NCI-H146 treated with DMSO at 0.1 percent for 48 hours (cell line): ENCODE measurements around the gene ZNF410.
"Not testable (repeated sequence)": the region's sequence is repeated elsewhere in the genome, so short reads cannot be mapped to it uniquely, and the experiment has no call there.

Source experiments
- DNase-seq: peaks from one replicate; lab custom pipeline; 2025; ENCODE audit not compliant: unreplicated experiment; lab: John Stamatoyannopoulos, UW

ZNF410 gene

GRCh38 chr14:73884438-73885190, 2.0 kb upstream of the ZNF410 start:
- DNase-seq, result no peak

- no peak for DNase-seq
Observed at GRCh38 chr14:73887318-73887616, 608 bp downstream of the ZNF410 start.

GRCh38 chr14:73887694-73888459, 1.2 kb downstream of the ZNF410 start:
- DNase-seq, result no peak

DNA sequence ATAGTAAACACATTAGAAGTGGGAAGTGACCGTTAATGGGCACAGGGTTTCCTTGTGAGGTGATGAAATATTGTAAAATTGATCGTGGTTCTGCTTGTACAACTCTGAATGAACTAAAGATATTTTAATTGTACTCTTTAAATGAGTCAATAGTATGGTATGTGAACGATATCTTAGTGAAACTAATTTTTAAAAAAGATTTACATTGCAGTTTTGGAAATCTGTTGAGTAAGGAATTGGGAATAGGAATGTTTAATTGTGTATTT, 1.7 kb downstream of the ZNF410 start:
- DNase-seq, result no peak

DNA sequence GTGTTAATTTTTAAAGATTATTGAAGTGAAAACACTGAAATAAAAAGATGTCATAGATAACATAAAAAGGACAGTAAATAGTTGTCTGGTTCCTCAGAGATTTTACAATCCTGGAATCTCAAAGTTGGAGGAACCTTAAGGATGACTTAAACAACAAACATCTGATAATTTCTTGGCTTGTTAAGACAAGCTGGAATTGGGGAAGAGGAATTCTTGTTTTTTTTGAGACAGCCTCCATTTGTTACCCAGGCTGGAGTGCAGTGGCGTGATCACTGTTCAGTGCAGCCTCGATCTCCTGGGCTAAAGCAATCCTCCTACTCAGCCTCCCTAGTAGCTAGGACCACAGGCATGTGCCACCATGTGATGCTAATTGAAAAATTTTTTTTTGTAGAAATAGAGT, 2.3 kb downstream of the ZNF410 start:
- no peak for DNase-seq

- DNase-seq, result no peak
Observed at GRCh38 chr14:73889376-73889775, 2.7 kb downstream of the ZNF410 start.

DNA sequence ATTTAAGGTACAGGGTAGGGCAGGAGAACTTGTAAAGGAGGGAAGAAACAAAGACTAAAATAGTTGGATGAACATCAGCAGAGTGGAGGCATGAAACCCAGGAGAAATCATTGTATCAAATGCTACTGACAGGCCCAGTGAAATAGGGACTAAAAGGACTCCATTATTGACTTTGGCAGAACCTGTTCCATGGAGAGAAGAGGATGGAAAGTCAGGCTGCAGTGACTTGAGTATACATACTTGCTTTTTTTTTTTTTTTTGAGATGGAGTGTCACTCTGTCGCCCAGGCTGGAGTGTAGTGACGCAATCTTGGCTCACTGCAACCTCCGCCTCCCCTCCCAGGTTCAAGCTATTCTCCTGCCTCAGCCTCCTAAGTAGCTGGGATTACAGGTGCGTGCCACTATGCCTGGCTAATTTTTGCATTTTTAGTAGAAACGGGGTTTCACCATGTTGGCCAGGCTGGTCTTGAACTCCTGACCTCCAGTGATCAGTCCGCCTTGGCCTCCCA, 7.6 kb downstream of the ZNF410 start:
- DNase-seq, result not testable (repeated sequence)

DNA sequence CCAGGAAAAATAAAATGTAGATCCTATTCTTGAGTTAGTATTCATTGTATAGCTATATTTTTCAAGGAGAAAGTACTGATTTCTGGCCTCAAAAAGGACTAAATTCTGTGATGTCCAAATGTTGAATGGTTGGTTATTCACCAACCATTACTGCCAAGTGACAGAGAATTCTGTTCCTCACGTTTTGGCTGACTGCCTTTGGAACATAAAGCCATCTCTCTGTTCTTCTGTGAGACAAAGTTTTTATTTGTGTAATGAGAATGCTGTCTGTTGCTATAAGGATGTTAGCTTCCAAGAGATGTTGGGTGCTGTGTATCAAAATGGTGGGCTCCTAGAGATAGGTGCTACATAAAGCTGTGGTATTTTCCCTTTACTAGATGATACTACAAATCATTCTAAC, 9.3 kb downstream of the ZNF410 start:
- no peak for DNase-seq

GRCh38 chr14:73896521-73896920, 9.9 kb downstream of the ZNF410 start:
- no peak for DNase-seq

DNA sequence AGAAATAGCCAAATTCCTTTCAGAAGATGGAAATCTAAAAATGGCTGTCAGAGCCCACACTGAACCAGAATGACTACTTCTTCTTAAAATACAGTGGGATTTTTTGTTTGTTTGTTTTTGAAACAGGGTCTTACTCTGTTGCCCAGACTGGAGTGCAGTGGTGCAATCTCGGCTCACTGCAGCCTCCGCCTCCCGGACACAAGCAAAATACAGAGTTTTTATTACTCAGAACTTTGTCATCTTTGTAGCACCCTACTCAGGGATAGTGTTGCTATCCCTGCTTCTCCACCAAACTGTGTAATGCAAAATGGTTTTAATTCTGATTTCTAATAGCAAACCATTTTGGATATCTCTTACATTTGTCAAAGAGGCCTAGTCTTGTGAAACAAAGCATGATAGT, 16.4 kb downstream of the ZNF410 start:
- no peak for DNase-seq

- no peak for DNase-seq
Observed at GRCh38 chr14:73909681-73910080, 23.0 kb downstream of the ZNF410 start.

DNA sequence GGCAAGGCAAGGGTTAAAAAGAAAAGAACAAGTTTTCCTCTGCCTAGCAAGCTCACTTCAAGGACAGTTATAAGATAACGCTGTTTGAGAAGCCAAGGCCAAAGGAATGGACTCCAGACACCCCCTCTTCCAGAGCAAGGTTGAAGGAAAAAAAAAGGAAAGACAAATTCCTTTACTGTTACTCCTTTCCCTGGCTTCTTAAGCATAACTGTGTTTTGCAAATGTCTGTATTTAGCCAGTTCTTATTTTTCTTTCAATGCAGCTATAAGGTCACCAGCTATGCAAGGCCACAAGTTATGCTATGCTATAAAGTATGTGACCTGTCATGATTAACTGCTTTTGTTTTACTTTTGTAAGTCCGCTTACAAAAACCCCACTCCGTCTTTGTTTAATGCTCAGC, 26.6 kb downstream of the ZNF410 start:
- DNase-seq, result no peak

GRCh38 chr14:73916324-73916723, 29.7 kb downstream of the ZNF410 start:
- DNase-seq, result no peak

- not testable (repeated sequence) for DNase-seq
Observed at GRCh38 chr14:73919457-73919856, 32.8 kb downstream of the ZNF410 start.

GRCh38 chr14:73924337-73924736, 37.7 kb downstream of the ZNF410 start:
- no peak for DNase-seq

DNA sequence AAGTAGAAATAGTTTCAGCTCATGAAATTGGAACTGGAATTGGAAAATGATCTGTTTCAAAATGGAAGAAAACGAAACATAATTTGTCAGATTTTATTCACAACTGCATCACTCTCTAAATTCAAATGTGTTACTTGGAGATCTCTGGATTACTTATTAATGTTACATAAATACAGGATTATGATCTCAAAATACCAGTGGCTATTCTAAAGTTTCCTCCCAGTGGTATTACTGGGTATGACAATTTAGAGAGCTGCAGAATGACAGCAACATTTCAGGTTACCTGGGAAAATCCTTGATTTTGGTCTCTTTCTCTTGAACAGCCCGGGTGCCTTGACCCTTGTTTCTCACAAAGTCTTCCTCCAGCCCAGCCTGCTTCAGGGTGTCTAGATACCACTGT, 49.0 kb downstream of the ZNF410 start:
- no peak for DNase-seq

DNA sequence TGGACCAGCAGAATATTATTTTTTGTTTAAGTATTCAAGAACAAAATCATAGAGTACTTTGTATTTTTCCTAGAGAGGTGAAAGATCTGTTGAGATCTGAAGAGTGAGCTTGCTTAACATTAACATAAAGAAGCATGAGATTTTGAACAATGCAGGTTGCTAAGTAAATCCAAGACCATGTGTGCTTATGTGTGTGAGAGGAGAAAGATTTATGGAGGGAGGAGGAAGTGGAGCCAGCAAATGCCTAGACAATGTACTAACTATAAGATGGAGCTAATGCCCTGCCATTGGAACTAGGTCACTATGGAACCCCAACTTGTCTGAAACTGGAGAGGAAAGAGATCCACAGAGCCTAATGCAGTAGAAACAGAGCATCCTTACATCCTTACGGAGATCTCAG, 49.9 kb downstream of the ZNF410 start:
- DNase-seq, result no peak

DNA sequence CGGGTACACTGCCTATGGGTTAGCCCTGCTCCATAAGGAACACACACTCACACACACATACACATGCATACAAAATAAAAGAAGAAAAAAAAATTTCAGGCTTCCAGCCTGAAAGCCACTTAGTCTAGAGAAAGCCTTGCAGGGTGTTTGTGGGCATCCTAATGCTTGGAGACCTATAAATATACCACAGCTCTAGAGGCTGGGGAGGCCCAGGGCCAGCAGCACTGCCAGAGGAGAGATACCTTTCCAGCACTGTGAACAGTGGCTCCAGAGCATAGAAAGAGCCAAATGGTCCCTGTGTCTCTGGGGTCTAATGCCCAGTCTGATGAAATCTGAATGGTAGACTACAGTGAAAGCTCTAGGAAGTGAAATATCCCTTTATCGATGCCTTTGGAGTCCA, 50.4 kb downstream of the ZNF410 start:
- DNase-seq, result no peak

- no peak for DNase-seq
Observed at GRCh38 chr14:73942180-73942579, 55.5 kb downstream of the ZNF410 start.

DNA sequence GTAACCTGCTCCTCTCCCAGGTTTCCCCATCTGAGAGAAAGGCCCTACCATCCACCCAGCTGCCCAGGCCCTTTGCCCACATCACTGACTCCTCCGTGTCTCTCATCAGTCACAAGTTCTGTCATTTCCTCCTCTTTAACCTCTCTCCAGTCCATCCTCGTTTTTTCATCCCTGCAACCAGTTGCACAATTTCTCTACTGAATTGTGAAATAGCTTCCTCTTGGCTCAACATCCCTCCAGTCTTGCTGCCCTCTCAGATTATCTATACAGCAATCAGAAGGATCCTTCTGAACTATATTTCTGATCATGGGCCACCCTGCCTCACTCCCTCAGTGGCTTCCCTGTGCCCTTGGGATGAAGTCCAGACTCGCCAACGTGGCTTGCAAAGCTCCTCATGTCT, 56.4 kb downstream of the ZNF410 start:
- DNase-seq, result no peak

GRCh38 chr14:73944432-73945158, 57.9 kb downstream of the ZNF410 start:
- DNase-seq, result no peak

- DNase-seq, result no peak
Observed at GRCh38 chr14:73945159-73945670, 58.6 kb downstream of the ZNF410 start.
